ENCODE data around the gene TMEM120B. TPM values are rescaled to one million over a fixed set of nuclear protein-coding genes. Genes with fewer than 3 reads are reported as not detected.

TMEM120B gene
- total and polyA plus RNA-seq, 2 of the 4 experiments (the other 2 are of a cell fraction), result 10.6 to 18.4 TPM

DNA sequence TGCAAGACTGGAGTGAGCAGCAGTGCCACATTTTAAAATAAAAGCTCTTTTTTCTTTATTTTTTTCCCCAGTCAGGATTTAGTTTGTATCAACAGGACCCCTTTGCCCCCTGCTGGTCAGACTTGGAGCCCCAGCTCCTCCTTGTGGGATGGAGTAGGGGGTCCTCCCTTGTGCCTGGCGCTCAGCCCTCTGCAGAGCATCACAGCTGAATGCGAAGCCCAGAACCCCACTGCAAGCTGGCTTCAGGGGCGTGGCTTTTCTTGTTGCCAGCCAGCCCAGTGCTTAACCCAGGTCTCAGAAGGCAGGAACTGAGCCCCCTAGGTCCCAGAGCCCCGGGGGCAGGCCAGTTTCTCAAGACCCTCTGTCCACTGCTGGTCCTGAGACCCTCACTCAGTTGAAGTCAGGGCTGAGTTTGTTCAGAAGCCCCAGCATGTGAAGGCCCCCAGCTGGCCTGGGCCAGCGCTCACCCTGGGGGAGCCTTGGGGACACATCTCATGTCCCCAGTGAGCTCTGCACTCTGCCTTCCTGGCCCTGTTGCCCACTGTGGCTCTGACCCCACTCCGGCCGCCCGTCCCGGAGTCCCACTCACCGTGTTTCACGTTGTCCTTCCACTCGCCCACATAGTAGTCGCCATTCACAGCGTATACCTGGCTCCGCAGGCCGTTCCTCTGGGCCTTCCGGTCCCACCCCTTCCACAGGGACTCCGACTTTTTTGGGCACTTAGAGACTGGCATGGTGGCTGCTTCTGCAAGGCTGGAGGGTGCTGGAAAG, 43.6 kb upstream of the TMEM120B start (continued):
- peak; percentile 76 for TF ChIP-seq SMC3 (IDR thresholded peaks at IDR 0.05; ENCODE audit: low read depth, low read length)

DNA sequence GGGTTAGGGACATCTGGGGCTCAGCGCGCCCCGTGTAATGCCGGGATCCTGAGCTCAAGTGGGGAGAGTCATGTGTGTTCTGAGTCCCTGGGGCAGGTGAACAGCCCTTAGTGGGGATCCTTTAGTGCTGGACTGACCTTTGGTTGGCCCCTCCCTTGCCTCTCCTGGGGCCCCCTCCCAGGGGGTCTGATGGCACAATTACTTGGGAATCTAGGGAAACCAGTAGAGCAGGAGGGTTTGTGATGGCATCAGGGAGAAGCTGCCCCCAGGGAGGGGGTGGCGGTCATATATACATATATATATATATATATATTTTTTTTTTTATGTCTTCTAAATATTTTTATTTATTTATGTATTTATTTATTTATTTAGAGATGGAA, 43.0 kb upstream of the TMEM120B start, which contains the start of gene MORN3:
TSS of gene MORN3 (minus strand) at position 134 of the 380 bp plus-strand sequence. CDS start 171 bp downstream, outside the sequence.
- Histone ChIP-seq H3K36me3 (ENCODE audit: control insufficient read depth, insufficient read depth, low read length) (no peaks in the 10 kb centered on the region), H3K18ac (ENCODE audit: low read depth, low read length) (no peak within 1 kb of the TSS), H4K8ac (ENCODE audit: low read depth in 2 of 2, low read length in 2 of 2) (no peak within 1 kb of the TSS), H4K20me1 (ENCODE audit: insufficient read depth, low read length) (no peaks in the 10 kb centered on the region), H3K4me3 (ENCODE audit: insufficient read depth, low read depth, low read length) (no peak within 1 kb of the TSS), H4K5ac (ENCODE audit: low read depth, low read length) (no peak within 1 kb of the TSS), H2BK120ac (ENCODE audit: low read depth, low read length) (no peak within 1 kb of the TSS), H2AK5ac (ENCODE audit: low read depth, low read length) (no peak within 1 kb of the TSS), H2AFZ (replicated peaks; ENCODE audit: low read length, poor library complexity) (peak within 1 kb of the TSS; percentile 8), H2BK20ac (ENCODE audit: low read depth, low read length) (no peak within 1 kb of the TSS), H3K4me2 (ENCODE audit: low read depth, low read length) (no peak within 1 kb of the TSS), H3K14ac (replicated peaks; ENCODE audit: low read depth, low read length) (no peak within 1 kb of the TSS), H3K4me1 (ENCODE audit: control insufficient read depth, insufficient read depth, low read length) (peaks cover 3% of the 10 kb centered on the region), H2BK15ac (ENCODE audit: low read depth, low read length) (no peak within 1 kb of the TSS), H3K27ac (ENCODE audit: insufficient read depth, low read length) (no peak within 1 kb of the TSS), H2AK9ac (replicated peaks; ENCODE audit: low read depth, low read length, poor library complexity) (peak within 1 kb of the TSS; percentile 11), H3K9me1 (ENCODE audit: insufficient read depth, low read length) (0 out of 2 replicates have a peak, but pooled peaks cover 4% of the 10 kb centered on the region), H3K9ac (ENCODE audit: low read depth, low read length) (no peak within 1 kb of the TSS), H3K56ac (ENCODE audit: extremely low read depth, insufficient read depth, low read length) (no peak within 1 kb of the TSS), H3K9me3 (ENCODE audit: control insufficient read depth, insufficient read depth, low read length) (no peaks in the 10 kb centered on the region), H4K91ac (ENCODE audit: insufficient read depth, low read depth, low read length) (no peak within 1 kb of the TSS), H2BK5ac (ENCODE audit: low read depth, low read length, poor library complexity, severe bottlenecking) (no peak within 1 kb of the TSS), H3K27me3 (ENCODE audit: control insufficient read depth, insufficient read depth, low read length) (no peaks in the 10 kb centered on the region), H3K4ac (ENCODE audit: low read depth, low read length) (no peak within 1 kb of the TSS), H3K79me1 (ENCODE audit: low read depth in 1 of 2, low read length in 2 of 2) (no peaks in the 10 kb centered on the region), H3K23ac (ENCODE audit: low read depth, low read length) (no peak within 1 kb of the TSS)
- in situ Hi-C loops (cut with MboI; ENCODE audit: low sequenced_read_pairs) (loop anchor here (5.0 kb wide), 2 partner anchors 122 to 177 kb away; no protein-coding TSS in a partner anchor), intact Hi-C loops (cut with micrococcal nuclease) (loop anchor here (5.0 kb wide), 1 partner anchor 167 kb away; no protein-coding TSS in a partner anchor), dilution Hi-C loops (cut with HindIII; ENCODE audit: low sequenced_read_pairs, unreplicated experiment) (no loop called here)
- no TSS peak for BruUV-seq (replicated peaks)
- no CpG with 5 or more reads among the region's 5 CpGs for WGBS, 2 experiments (ENCODE audit: extremely low coverage in 2 of 2, insufficient read length in 1 of 2)
- no peak for ATAC-seq (ENCODE audit: low read depth)
- ChIA-PET POLR2A (ENCODE audit: unreplicated experiment) (no interaction called here), CTCF (interaction anchor here (1.7 to 2.6 kb wide), 3 partner anchors 45 to 180 kb away, joined by 4 to 15 read pairs (median 5); no protein-coding TSS in a partner anchor)
- no peak for DNase-seq
- TF ChIP-seq CHD1 (IDR thresholded peaks at IDR 0.05; ENCODE audit: low read depth, low read length), result no peak
- no peak for TF ChIP-seq POLR2A (IDR thresholded peaks at IDR 0.05; ENCODE audit: low read depth, low read length)
- TF ChIP-seq MAZ (IDR thresholded peaks at IDR 0.05; ENCODE audit: borderline replicate concordance, low read depth, low read length), result no peak
- no peak for TF ChIP-seq FOS (IDR thresholded peaks at IDR 0.05; ENCODE audit: low read depth, low read length)
- no peak for TF ChIP-seq RFX5 (IDR thresholded peaks at IDR 0.05; ENCODE audit: low read depth, low read length)
- no peak for TF ChIP-seq SMC3 (IDR thresholded peaks at IDR 0.05; ENCODE audit: low read depth, low read length)
- TF ChIP-seq, protein P1, sequence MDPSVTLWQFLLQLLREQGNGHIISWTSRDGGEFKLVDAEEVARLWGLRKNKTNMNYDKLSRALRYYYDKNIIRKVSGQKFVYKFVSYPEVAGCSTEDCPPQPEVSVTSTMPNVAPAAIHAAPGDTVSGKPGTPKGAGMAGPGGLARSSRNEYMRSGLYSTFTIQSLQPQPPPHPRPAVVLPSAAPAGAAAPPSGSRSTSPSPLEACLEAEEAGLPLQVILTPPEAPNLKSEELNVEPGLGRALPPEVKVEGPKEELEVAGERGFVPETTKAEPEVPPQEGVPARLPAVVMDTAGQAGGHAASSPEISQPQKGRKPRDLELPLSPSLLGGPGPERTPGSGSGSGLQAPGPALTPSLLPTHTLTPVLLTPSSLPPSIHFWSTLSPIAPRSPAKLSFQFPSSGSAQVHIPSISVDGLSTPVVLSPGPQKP (IDR thresholded peaks at IDR 0.05; ENCODE audit: borderline replicate concordance, low read depth, low read length), result no peak
- TF ChIP-seq RAD21 (IDR thresholded peaks at IDR 0.05; ENCODE audit: low read length), result no peak
- TF ChIP-seq RCOR1 (IDR thresholded peaks at IDR 0.05; ENCODE audit: insufficient replicate concordance, low read length), result no peak
- TF ChIP-seq, protein P2, sequence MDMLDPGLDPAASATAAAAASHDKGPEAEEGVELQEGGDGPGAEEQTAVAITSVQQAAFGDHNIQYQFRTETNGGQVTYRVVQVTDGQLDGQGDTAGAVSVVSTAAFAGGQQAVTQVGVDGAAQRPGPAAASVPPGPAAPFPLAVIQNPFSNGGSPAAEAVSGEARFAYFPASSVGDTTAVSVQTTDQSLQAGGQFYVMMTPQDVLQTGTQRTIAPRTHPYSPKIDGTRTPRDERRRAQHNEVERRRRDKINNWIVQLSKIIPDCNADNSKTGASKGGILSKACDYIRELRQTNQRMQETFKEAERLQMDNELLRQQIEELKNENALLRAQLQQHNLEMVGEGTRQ (IDR thresholded peaks at IDR 0.05; ENCODE audit: low read depth, low read length), result no peak

Measured in IMR-90 (cell line).